ENCODE data around the gene OGG1. TPM values are rescaled to one million over a fixed set of nuclear protein-coding genes. Genes with fewer than 3 reads are reported as not detected.

Gene OGG1
- total and polyA plus RNA-seq, 4 experiments from 2014 or later = 29.2 to 46.9 (median 35.9) TPM

DNA sequence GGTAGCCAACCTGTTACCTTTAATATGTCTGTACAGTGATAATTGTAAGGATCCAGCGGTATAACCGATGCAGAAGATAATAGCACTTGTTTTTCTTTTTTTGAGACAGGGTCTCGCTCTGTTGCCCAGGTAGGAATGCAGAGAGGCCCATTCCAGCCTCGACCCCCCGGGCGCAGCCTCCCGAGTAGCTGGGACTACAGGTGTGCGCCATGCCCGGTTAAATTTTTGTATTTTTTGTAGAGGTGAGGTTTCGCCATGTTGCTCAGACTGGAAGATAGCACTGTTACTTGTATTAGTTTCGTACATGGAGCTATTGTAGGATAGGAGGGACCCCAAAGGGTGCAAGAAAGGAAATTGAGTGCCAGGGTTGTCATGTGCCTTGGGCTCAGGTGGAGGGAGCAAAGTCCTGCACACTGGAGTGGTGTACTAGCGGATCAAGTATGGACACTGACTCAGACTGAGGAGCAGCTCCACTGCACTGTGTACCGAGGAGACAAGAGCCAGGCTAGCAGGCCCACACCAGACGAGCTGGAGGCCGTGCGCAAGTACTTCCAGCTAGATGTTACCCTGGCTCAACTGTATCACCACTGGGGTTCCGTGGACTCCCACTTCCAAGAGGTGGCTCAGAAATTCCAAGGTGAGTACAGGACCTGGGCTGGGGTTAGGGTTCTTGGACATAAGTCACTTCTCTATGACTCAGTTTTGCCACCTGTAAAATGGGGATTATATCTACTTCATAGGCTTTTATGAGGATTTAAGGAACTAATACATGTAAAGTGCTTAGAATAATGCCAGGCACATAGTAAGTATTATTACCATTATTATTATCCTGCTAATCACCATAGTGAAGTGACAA, 1.0 kb downstream of the OGG1 start:
- Histone ChIP-seq H3K4me1 (ENCODE audit: insufficient read depth, low read length) (peaks cover 47% of the 10 kb centered on the region), H3K4me3 (ENCODE audit: low read length in 2 of 2) (peak overlapping the region; percentile 58 to 92), H3K9me3 (ENCODE audit: control insufficient read depth in 1 of 2, low read length in 2 of 2) (no peaks in the 10 kb centered on the region), H3K36me3 (ENCODE audit: insufficient read depth, low read length) (peaks cover 34% of the 10 kb centered on the region), H3K27ac (ENCODE audit: low read depth, low read length) (peak overlapping the region; percentile 59), H3K27me3 (ENCODE audit: insufficient read depth, low read length) (no peaks in the 10 kb centered on the region)
- ChIA-PET POLR2A (ENCODE audit: partially characterized antibody) (interaction anchor here (1.1 to 4.1 kb wide), 11 partner anchors 11 to 354 kb away, joined by 3 to 60 read pairs (median 14); partner anchors contain the start of genes ARPC4, BRPF1, CAMK1 and CRELD1), CTCF (ENCODE audit: partially characterized antibody) (interaction anchor here (0.7 kb wide), 1 partner anchor 19 kb away, joined by 3 read pairs; the partner anchor contains the start of gene BRPF1)
- peak overlapping the region; percentile 88 to 98 (median 96) for H3K4me3 Mint-ChIP-seq
- H3K27me3 Mint-ChIP-seq = no peaks in the 10 kb centered on the region
- no peaks in the 10 kb centered on the region for H3K9me3 Mint-ChIP-seq
- H3K36me3 Mint-ChIP-seq = peaks cover 30 to 62% of the 10 kb centered on the region in 2 donors
- no peak for DNase-seq
- H3K27ac Mint-ChIP-seq = peak overlapping the region; percentile 93 to 98 (median 95)
- intact Hi-C loops (cut with micrococcal nuclease) = loop anchor here (1.0 kb wide), 2 partner anchors 140 to 354 kb away; partner anchors contain the start of gene JAGN1
- H3K4me1 Mint-ChIP-seq = peaks cover 29 to 62% (median 42%) of the 10 kb centered on the region in 4 donors

DNA sequence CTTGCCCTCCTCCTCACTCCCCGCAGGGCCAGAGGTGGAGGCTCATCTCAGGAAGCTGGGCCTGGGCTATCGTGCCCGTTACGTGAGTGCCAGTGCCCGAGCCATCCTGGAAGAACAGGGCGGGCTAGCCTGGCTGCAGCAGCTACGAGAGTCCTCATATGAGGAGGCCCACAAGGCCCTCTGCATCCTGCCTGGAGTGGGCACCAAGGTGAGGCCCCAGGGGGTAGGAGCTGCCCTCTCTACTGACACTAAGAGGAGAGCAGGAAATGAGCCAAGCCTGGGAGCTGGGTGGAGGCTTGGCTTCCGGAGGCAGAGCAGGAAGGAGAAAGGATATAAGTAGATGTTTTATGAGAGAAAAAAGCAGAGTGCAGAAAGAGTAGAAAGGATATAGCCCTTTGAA, 4.9 kb downstream of the OGG1 start:
- Histone ChIP-seq H3K4me1 (ENCODE audit: insufficient read depth, low read length) (peaks cover 43% of the 10 kb centered on the region), H3K4me3 (ENCODE audit: low read length in 2 of 2) (no peak overlapping the region), H3K27me3 (ENCODE audit: insufficient read depth, low read length) (no peaks in the 10 kb centered on the region), H3K9me3 (ENCODE audit: control insufficient read depth in 1 of 2, low read length in 2 of 2) (no peaks in the 10 kb centered on the region), H3K27ac (ENCODE audit: low read depth, low read length) (peak overlapping the region; percentile 6), H3K36me3 (ENCODE audit: insufficient read depth, low read length) (peaks cover 37% of the 10 kb centered on the region)
- Mint-ChIP-seq H3K27me3 (no peaks in the 10 kb centered on the region), H3K9me3 (no peaks in the 10 kb centered on the region), H3K27ac (peak overlapping the region; percentile 11 to 93 (median 77)), H3K36me3 (peaks cover 37 to 56% of the 10 kb centered on the region in 2 donors), H3K4me1 (peaks cover 28 to 50% (median 36%) of the 10 kb centered on the region in 4 donors), H3K4me3 (peak overlapping the region; percentile 43 to 85 (median 70))
- ChIA-PET POLR2A (ENCODE audit: partially characterized antibody) (interaction anchor here (0.8 to 2.2 kb wide), 6 partner anchors 14 to 105 kb away, joined by 4 to 10 read pairs (median 4); partner anchors contain the start of genes ARPC4, MTMR14 and TADA3), CTCF (ENCODE audit: partially characterized antibody) (interaction anchor here (1.0 to 2.7 kb wide), 3 partner anchors 13 to 27 kb away, joined by 3 to 10 read pairs (median 4); no protein-coding TSS in a partner anchor)
- DNase-seq = no peak
- intact Hi-C loops (cut with micrococcal nuclease) = no loop called here

DNA sequence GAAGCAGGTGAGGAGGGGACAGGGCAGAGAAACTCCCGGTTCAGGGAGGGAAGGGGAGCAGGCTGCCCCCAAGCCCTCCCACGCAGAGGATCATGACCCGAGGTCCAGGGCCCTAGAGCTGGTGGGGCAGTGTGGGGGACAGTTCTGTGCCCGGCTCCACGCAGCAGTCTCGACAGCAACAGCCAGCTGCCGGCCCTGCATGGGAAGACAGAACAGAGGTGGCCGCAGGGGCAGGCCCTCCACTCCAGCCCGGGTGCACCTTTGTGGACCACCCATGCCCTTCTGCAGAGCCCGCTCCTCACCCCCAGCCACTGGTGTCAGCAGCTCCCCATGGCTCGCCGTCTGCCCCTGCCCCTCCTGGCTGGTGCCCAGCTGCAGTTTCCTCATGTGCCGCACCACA, 7.7 kb downstream of the OGG1 start:
- H3K27me3 Mint-ChIP-seq = no peaks in the 10 kb centered on the region
- Histone ChIP-seq H3K27ac (ENCODE audit: low read depth, low read length) (no peak overlapping the region), H3K4me1 (ENCODE audit: insufficient read depth, low read length) (peaks cover 21% of the 10 kb centered on the region), H3K9me3 (ENCODE audit: control insufficient read depth in 1 of 2, low read length in 2 of 2) (no peaks in the 10 kb centered on the region), H3K36me3 (ENCODE audit: insufficient read depth, low read length) (peaks cover 27% of the 10 kb centered on the region), H3K27me3 (ENCODE audit: insufficient read depth, low read length) (no peaks in the 10 kb centered on the region), H3K4me3 (ENCODE audit: low read length in 2 of 2) (no peak overlapping the region)
- intact Hi-C loops (cut with micrococcal nuclease) = no loop called here
- CTCF ChIA-PET (ENCODE audit: partially characterized antibody) = no interaction called here
- POLR2A ChIA-PET (ENCODE audit: partially characterized antibody) = interaction anchor here (1.0 kb wide), 1 partner anchor 47 kb away, joined by 3 read pairs; no protein-coding TSS in a partner anchor
- peaks cover 43% of the 10 kb centered on the region in 2 donors for H3K36me3 Mint-ChIP-seq
- no peaks in the 10 kb centered on the region for H3K9me3 Mint-ChIP-seq
- no peak overlapping the region for H3K27ac Mint-ChIP-seq
- peaks cover 13 to 24% (median 17%) of the 10 kb centered on the region in 4 donors for H3K4me1 Mint-ChIP-seq
- no peak overlapping the region for H3K4me3 Mint-ChIP-seq
- no peak for DNase-seq

DNA sequence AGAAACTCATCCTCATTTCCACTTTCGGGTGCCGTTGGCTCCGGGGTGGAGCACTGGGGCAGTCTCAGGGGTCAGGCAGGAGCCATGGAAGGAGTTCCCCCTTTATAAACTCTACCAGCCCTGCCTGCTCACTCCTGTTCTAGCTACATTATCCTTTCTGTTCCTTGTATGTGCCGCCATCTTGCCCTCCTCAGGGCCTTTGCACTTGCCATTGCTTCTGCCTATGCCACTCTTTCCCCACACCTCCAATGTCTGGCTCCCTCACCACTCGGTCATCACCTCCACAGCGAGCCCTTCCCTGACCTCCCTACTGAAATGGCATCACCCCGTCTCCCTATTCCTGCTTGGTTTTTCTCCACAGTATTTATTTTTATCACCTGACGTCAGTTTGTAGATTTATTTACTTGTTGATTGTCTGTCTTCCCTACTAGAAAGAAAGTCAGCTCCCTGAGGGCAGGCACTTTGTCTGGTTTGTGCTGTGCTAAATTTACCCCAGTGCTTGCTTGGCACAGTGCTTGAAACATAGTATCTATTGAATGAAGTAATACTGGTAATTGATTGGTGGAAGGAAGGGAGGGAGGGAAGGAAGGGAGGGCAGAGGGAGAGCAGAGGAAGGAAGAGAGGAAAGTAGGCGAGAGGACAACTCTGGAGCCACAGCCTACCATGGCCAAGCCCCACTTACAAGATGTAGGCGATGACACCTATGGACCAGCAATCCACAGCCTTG, 11.2 kb downstream of the OGG1 start:
- Mint-ChIP-seq H3K4me1 (peaks cover 0 to 7% (median 1%) of the 10 kb centered on the region in 4 donors), H3K9me3 (no peaks in the 10 kb centered on the region), H3K4me3 (no peak overlapping the region), H3K36me3 (peaks cover 29 to 31% of the 10 kb centered on the region in 2 donors), H3K27me3 (no peaks in the 10 kb centered on the region), H3K27ac (peak overlapping the region in 2 of 7 donors; percentile 12 to 17)
- intact Hi-C loops (cut with micrococcal nuclease) = no loop called here
- Histone ChIP-seq H3K4me1 (ENCODE audit: insufficient read depth, low read length) (peaks cover 1% of the 10 kb centered on the region), H3K27ac (ENCODE audit: low read depth, low read length) (no peak overlapping the region), H3K9me3 (ENCODE audit: control insufficient read depth in 1 of 2, low read length in 2 of 2) (no peaks in the 10 kb centered on the region), H3K27me3 (ENCODE audit: insufficient read depth, low read length) (no peaks in the 10 kb centered on the region), H3K36me3 (ENCODE audit: insufficient read depth, low read length) (peaks cover 18% of the 10 kb centered on the region), H3K4me3 (ENCODE audit: low read length in 2 of 2) (no peak overlapping the region)
- CTCF ChIA-PET (ENCODE audit: partially characterized antibody) = no interaction called here
- POLR2A ChIA-PET (ENCODE audit: partially characterized antibody) = no interaction called here
- DNase-seq = no peak

DNA sequence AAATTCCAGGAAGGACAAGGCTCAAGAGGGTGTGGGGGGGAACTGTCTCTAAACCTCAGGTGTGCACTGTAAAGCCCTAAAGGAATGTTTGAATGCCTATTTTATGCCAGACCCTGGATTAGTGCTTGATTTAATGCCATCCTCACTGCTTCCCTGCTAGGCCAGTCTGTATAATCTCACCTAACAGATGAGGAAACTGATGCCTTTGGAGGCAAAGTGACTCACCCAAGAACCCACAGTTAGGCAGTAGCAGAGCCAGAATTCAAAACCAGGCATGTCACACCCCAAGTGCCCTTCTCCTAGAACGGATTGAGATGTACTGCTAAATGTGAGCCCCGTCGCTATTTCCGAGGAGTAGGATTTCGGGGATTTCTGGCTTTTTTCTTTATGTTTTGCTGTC, 12.2 kb downstream of the OGG1 start:
- POLR2A ChIA-PET (ENCODE audit: partially characterized antibody) = no interaction called here
- peaks cover 9% of the 10 kb centered on the region for H3K36me3 ChIP-seq (ENCODE audit: insufficient read depth, low read length)
- DNase-seq = no peak

DNA sequence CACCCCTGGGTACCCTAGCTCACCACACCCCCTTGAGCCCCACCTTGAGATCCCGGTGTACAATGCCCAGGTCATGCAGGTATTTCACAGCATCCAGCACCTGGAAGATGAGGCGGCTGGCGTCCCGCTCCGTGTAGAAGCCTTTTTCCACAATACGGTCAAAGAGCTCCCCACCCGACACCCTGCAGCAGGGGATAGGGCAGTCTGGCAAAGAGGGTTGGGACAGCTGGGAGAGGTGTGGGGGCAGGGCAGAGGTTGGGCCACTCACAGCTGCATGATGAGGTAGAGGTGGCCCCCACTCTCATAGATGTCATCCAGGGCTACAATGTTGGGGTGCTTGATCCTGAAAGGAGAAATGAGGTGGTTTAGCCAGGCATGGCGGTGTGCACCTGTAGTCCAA, 13.1 kb downstream of the OGG1 start:
- Mint-ChIP-seq H3K4me3 (no peak overlapping the region), H3K27me3 (no peaks in the 10 kb centered on the region), H3K36me3 (peaks cover 20 to 21% of the 10 kb centered on the region in 2 donors), H3K27ac (no peak overlapping the region), H3K9me3 (no peaks in the 10 kb centered on the region), H3K4me1 (peaks cover 4 to 13% (median 9%) of the 10 kb centered on the region in 4 donors)
- intact Hi-C loops (cut with micrococcal nuclease) = no loop called here
- Histone ChIP-seq H3K36me3 (ENCODE audit: insufficient read depth, low read length) (peaks cover 5% of the 10 kb centered on the region), H3K27me3 (ENCODE audit: insufficient read depth, low read length) (no peaks in the 10 kb centered on the region), H3K4me3 (ENCODE audit: low read length in 2 of 2) (no peak overlapping the region), H3K27ac (ENCODE audit: low read depth, low read length) (no peak overlapping the region), H3K9me3 (ENCODE audit: control insufficient read depth in 1 of 2, low read length in 2 of 2) (no peaks in the 10 kb centered on the region), H3K4me1 (ENCODE audit: insufficient read depth, low read length) (no peaks in the 10 kb centered on the region)
- ChIA-PET POLR2A (ENCODE audit: partially characterized antibody) (no interaction called here), CTCF (ENCODE audit: partially characterized antibody) (no interaction called here)
- DNase-seq = no peak

More for the DNA sequence above, 12.2 kb downstream of the OGG1 start:
- Mint-ChIP-seq H3K27me3 (no peaks in the 10 kb centered on the region), H3K36me3 (peaks cover 21 to 24% of the 10 kb centered on the region in 2 donors), H3K4me1 (peaks cover 2 to 7% (median 4%) of the 10 kb centered on the region in 4 donors), H3K4me3 (no peak overlapping the region), H3K27ac (no peak overlapping the region), H3K9me3 (no peaks in the 10 kb centered on the region)
- CTCF ChIA-PET (ENCODE audit: partially characterized antibody) = no interaction called here
- Histone ChIP-seq H3K9me3 (ENCODE audit: control insufficient read depth in 1 of 2, low read length in 2 of 2) (no peaks in the 10 kb centered on the region), H3K4me3 (ENCODE audit: low read length in 2 of 2) (no peak overlapping the region), H3K4me1 (ENCODE audit: insufficient read depth, low read length) (no peaks in the 10 kb centered on the region), H3K27me3 (ENCODE audit: insufficient read depth, low read length) (no peaks in the 10 kb centered on the region), H3K27ac (ENCODE audit: low read depth, low read length) (no peak overlapping the region)
- intact Hi-C loops (cut with micrococcal nuclease) = no loop called here

DNA sequence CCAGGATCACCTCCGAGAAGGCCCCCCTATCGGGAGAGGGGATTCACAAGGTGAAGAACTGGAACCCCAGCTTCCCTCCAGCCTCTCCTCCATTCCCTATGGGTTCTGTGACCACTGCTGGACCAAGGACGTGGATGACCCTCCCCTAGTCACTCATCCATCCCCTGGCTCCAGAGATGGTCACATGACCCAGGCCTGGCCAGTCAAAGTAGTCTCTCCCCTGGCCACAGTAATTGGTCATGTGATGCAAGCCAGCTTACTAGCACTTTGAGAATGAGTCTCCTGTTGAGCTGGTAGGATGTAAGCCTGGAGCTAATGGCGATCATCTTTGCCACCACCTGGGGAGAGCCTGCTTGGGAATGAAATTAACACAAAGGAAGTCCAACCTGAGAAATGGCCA, 16.1 kb downstream of the OGG1 start:
- no peak overlapping the region for H3K4me3 ChIP-seq (ENCODE audit: low read length in 2 of 2)
- H3K27ac ChIP-seq (ENCODE audit: low read depth, low read length) = no peak overlapping the region
- Mint-ChIP-seq H3K27ac (peak overlapping the region in 1 of 7 donors; percentile 72), H3K27me3 (no peaks in the 10 kb centered on the region), H3K36me3 (peaks cover 3 to 5% of the 10 kb centered on the region in 2 donors), H3K4me3 (no peak overlapping the region), H3K9me3 (no peaks in the 10 kb centered on the region), H3K4me1 (peaks cover 11 to 36% (median 23%) of the 10 kb centered on the region in 4 donors)
- intact Hi-C loops (cut with micrococcal nuclease) = no loop called here
- no peak for DNase-seq
- H3K4me1 ChIP-seq (ENCODE audit: insufficient read depth, low read length) = peaks cover 21% of the 10 kb centered on the region
- no peaks in the 10 kb centered on the region for H3K27me3 ChIP-seq (ENCODE audit: insufficient read depth, low read length)
- ChIA-PET POLR2A (ENCODE audit: partially characterized antibody) (interaction anchor here (0.7 kb wide), 1 partner anchor 39 kb away, joined by 3 read pairs; no protein-coding TSS in a partner anchor), CTCF (ENCODE audit: partially characterized antibody) (no interaction called here)
- H3K36me3 ChIP-seq (ENCODE audit: insufficient read depth, low read length) = no peaks in the 10 kb centered on the region
- H3K9me3 ChIP-seq (ENCODE audit: control insufficient read depth in 1 of 2, low read length in 2 of 2) = no peaks in the 10 kb centered on the region
